ENCODE results near the gene ZNF521. TPM values are rescaled to one million over a fixed set of nuclear protein-coding genes. Genes with fewer than 3 reads are reported as not detected.

Gene ZNF521
- 135 and 174 TPM in 2 replicates for total RNA-seq

DNA sequence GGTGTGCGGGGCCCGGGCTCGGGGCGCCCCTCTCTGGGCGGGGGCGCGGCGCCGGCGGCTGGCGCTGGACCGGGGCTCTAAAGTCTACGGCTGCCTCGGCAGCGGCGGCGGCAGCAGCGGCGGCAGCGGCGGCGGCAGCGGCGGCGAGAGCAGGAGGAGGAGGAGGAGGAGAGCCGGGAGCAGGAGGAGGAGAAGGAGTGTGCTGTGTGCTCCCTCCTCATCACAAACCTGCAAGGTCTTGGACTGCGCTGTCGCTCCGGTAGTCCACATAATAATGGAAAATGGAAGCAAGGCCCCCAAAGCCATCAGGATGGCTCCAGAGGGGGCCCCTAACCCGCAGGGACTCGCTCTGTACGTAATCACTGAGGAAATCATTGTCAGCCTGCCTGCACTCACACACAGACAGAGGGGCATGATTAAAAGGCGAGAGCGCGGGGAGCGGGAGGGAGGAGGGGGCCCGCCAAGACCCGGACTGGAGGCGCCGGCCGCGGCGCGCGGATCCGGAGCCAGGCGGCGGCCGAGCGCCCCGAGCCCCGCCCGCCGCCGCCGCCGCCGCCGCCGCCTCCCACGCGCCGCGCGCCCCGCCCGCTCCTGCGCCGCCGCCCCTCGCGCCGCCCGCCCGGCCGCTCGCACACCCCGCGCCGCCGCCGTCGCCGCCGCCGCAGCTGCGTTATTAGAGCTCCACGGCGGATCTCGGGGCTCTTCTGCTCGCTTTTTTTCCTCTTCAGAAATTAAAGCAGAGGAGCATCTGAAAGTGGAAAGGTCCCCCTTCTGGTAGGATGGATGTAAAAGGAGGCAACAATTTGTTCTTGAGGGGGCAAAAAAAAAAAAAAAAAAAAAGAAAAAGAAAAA lies at the start of gene ZNF521:
Gene ZNF521 (minus strand): TSS at position 390 of the 852 bp plus-strand sequence. CDS start 1,220 bp downstream, outside the sequence.

